ENCODE measurements around the gene WDR48.

The WDR48 gene

DNA sequence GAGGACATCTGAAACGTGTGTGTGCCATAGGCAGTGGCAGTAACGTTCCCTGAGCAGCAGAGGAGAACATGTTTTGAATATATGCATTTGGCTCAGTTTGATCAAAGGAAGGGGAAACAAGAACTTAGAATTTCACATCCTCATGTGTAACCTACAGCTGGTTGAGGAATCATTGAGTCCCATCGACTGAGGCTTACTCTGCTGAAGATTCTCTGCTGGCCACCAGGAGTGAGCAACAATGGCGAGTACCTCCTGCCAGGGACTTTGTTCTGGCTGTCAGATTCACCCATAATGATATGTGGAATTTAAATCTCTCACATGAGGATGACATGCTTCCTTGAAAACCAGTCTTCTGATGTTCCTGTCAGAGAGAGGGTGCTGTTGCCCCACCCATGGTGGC is 34.3 kb downstream of the WDR48 start:
- Mint-ChIP-seq H3K27me3 (ENCODE audit: low read depth) (no peaks in the 10 kb centered on the region), H3K36me3 (ENCODE audit: low read depth) (peaks cover 39% of the 10 kb centered on the region), H3K27ac (no peak overlapping the region), H3K9me3 (no peaks in the 10 kb centered on the region), H3K4me3 (no peak overlapping the region), H3K4me1 (ENCODE audit: low read depth) (peaks cover 12% of the 10 kb centered on the region)

DNA sequence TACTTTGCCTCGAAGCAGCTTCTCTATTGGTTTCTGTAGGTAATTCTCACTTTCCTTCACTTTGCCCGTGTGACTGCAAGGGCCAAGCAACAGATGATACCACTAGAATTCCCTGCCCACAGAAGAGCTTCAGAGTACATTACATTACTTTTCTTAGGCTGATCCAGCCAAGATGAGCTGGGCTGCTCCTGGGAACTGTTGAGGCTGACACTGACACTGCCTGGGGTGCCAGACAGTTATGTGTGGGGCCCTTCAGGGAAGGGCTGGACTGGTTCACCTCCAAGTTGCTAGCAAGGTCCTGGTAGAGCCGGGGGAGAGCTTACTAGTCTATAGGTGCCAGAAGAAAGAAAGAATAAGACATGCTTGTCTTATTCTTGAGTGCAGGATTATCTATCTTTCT is 36.6 kb downstream of the WDR48 start:
- H3K9me3 Mint-ChIP-seq = no peaks in the 10 kb centered on the region
- no peaks in the 10 kb centered on the region for H3K27me3 Mint-ChIP-seq (ENCODE audit: low read depth)
- H3K27ac Mint-ChIP-seq = no peak overlapping the region
- no peaks in the 10 kb centered on the region for H3K4me1 Mint-ChIP-seq (ENCODE audit: low read depth)
- H3K36me3 Mint-ChIP-seq (ENCODE audit: low read depth) = peaks cover 31% of the 10 kb centered on the region
- no peak overlapping the region for H3K4me3 Mint-ChIP-seq

DNA sequence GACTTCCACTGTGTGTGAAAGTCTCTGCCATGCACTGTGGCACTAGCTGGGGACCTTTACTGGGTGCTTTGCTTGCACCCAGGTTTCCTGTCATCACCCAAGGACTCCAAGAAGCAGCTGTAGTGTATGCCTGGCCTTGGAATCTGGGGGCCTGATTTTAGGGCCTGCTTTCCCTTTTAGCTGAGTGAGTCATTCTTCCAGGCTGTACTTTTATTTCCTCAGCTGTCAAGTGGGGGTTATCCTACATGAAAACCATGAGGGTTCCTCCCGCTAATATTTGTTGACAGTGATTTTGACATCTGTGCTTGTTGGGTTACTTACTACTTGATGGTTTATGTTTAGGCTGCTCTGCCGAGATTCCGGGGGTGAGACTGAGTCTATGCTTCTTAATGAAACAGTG is 37.1 kb downstream of the WDR48 start:
- Mint-ChIP-seq H3K36me3 (ENCODE audit: low read depth) (peaks cover 32% of the 10 kb centered on the region), H3K4me3 (no peak overlapping the region), H3K27ac (no peak overlapping the region), H3K9me3 (no peaks in the 10 kb centered on the region), H3K27me3 (ENCODE audit: low read depth) (no peaks in the 10 kb centered on the region), H3K4me1 (ENCODE audit: low read depth) (no peaks in the 10 kb centered on the region)

DNA sequence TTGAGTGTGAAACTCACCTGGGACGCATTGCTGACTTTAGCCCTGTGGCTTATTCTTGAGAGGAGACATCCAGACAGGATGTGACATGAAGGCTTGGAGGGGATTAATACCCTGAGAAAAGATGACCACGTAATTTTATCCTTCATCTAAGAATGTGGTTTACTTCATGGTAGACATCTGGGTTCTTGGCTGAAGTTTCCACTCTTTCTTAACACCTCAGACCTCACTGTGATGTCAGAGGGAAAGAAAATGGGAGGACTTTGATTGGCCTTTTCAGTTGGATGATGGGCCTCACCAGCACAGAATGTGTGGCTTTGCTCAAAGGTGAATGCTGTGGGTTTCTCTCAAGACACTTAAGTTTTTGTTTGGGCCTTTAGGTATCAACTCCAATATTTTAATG is 39.1 kb downstream of the WDR48 start:
- no peaks in the 10 kb centered on the region for H3K9me3 Mint-ChIP-seq
- H3K36me3 Mint-ChIP-seq (ENCODE audit: low read depth) = peaks cover 41% of the 10 kb centered on the region
- no peaks in the 10 kb centered on the region for H3K27me3 Mint-ChIP-seq (ENCODE audit: low read depth)
- no peaks in the 10 kb centered on the region for H3K4me1 Mint-ChIP-seq (ENCODE audit: low read depth)
- H3K4me3 Mint-ChIP-seq = no peak overlapping the region
- no peak overlapping the region for H3K27ac Mint-ChIP-seq

DNA sequence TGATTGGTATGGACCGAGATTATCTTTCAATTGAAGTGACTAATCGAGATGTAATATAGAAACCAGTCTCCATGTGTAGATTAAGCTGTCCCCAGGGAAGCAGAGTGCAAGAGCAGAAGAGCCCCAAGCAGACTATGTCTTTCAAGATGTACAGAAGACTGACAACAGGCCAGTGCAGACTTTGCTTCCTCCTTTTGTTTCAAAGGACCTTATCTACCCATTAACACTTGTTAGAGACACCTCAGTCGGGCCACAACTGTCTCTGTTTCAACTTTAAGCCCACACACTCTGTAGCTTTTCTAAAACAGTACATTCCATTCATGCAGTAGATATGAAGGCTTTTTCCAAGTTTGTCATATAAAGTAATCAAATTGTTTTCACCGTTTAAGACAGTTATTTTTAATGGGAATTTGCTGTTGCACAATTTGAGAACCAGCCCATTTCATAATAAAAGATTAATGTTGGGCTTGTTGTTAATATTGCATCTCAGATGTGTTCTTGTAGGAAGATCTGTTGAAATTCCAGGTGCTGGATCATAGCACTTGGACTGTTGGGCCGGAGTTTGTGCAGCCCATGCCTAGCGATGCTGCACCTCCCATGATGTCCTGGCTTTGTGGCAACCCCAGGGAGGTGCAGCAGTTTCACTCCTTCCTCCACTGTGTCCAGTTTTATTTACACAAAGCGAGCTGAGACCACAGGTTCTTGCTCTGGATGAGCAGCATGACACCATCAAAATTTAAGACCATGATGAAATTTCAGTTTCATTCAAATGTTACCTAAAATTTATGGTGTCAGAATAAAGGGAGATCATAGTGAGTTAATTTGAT is 43.2 kb downstream of the WDR48 start:
- Mint-ChIP-seq H3K27me3 (ENCODE audit: low read depth) (no peaks in the 10 kb centered on the region), H3K9me3 (no peaks in the 10 kb centered on the region), H3K27ac (no peak overlapping the region), H3K4me1 (ENCODE audit: low read depth) (no peaks in the 10 kb centered on the region), H3K36me3 (ENCODE audit: low read depth) (peaks cover 38% of the 10 kb centered on the region), H3K4me3 (no peak overlapping the region)

DNA sequence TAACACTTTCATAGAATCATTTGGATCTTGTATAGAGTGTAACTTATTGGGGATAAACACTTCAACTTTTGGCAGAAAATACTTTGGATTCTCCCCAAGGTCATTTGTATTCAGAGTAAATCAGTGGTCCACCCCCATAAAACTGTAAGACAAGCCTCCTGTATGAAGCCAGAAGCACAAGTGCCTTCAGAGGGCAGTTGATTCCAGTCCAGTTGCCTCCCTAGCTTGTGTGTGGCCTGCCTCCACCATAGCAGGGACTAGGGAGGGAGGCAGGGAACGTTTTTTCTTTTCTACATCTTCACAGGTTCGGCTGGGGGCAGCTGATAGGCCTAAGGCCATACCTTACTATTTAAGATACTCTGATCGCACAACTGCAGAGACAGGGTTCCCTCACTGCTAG is 44.0 kb downstream of the WDR48 start:
- Mint-ChIP-seq H3K4me1 (ENCODE audit: low read depth) (no peaks in the 10 kb centered on the region), H3K4me3 (no peak overlapping the region), H3K27ac (no peak overlapping the region), H3K36me3 (ENCODE audit: low read depth) (peaks cover 33% of the 10 kb centered on the region), H3K27me3 (ENCODE audit: low read depth) (no peaks in the 10 kb centered on the region), H3K9me3 (no peaks in the 10 kb centered on the region)

DNA sequence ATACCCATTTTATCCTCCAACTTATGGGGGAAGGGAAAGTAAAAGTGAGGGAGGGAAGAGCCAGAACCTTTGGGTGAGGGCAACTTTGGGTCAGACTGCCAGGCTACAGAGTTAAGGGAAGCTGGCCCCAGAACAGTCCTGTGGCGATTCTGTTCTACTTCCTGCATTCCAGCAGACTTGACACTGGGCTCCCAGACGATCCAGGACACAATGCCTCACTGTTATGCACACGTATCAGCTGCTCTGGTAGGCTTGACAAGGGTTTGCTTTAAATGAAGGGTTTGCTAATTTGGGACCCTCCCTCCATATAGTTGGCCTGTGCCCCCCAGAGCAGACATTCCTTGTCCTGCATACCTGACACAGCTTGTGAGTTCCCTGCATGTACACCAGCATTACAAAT is 45.0 kb downstream of the WDR48 start:
- H3K27ac Mint-ChIP-seq = no peak overlapping the region
- H3K4me1 Mint-ChIP-seq (ENCODE audit: low read depth) = peaks cover 6% of the 10 kb centered on the region
- H3K27me3 Mint-ChIP-seq (ENCODE audit: low read depth) = no peaks in the 10 kb centered on the region
- H3K4me3 Mint-ChIP-seq = no peak overlapping the region
- no peaks in the 10 kb centered on the region for H3K9me3 Mint-ChIP-seq
- H3K36me3 Mint-ChIP-seq (ENCODE audit: low read depth) = peaks cover 33% of the 10 kb centered on the region

DNA sequence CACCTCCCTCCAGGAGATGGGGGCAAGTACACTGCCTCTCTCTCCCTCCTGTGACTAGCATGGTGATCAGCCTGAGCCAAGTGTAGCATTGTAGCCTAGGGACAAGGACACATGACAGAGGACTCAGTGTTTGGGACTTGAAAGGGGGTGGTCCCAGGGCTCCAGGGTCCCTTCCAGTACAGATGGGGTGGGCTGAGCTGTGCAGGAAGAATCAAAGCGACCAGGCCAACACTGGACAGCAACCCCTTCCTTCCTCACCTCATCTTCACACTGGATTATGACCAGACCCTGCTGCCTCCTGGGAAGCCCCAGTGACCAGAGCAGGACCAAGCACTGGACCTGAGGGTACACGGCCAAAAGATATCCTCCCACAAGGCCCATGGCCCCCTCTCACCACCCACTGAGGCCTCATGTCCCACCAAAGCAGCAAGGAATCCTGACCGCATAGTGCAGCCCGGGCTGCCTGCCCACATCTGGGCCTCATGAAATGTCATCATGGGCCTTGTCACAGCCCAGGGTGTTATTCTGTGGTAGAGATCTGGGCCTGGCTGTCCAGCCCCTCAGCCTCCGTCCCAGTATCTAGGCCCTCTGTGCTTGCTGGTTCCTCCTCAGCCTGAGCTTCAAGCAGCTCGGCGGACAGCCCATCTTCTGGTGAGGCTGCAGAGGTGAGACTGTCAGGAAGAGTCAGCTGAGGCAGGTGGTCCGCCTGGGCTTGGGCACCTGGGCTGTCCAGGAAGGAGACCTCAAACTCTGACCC is 46.1 kb downstream of the WDR48 start:
- Mint-ChIP-seq H3K36me3 (ENCODE audit: low read depth) (peaks cover 29% of the 10 kb centered on the region), H3K4me1 (ENCODE audit: low read depth) (peaks cover 9% of the 10 kb centered on the region), H3K27me3 (ENCODE audit: low read depth) (no peaks in the 10 kb centered on the region), H3K27ac (no peak overlapping the region), H3K4me3 (no peak overlapping the region), H3K9me3 (no peaks in the 10 kb centered on the region)

DNA sequence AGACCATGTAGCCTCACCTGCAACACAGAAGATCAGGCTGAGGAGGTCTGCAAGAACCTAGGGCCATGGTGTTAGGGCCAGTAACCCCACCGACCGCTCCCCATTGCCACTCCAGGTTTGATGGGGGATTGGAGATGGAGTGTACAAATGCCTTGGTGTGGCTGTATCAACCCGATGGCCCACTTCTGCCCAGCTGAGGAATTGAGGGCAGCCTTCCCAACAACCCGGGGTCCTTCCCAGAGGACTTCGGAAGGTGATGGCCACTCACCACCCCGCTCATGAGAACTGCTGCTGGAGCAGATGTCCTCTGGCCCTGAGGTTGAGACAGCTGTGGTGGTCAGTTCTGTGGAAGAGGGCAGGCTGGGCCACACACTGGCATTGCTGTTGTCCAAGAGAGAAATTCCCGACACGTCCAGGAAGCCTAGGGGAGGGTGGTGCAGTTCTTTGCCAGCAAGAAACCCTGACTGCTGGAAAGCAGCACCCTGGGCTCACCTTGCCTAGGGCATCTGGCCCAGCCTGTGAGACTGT is 46.7 kb downstream of the WDR48 start:
- Mint-ChIP-seq H3K27ac (no peak overlapping the region), H3K36me3 (ENCODE audit: low read depth) (peaks cover 29% of the 10 kb centered on the region), H3K4me3 (no peak overlapping the region), H3K27me3 (ENCODE audit: low read depth) (no peaks in the 10 kb centered on the region), H3K9me3 (no peaks in the 10 kb centered on the region), H3K4me1 (ENCODE audit: low read depth) (peaks cover 14% of the 10 kb centered on the region)

DNA sequence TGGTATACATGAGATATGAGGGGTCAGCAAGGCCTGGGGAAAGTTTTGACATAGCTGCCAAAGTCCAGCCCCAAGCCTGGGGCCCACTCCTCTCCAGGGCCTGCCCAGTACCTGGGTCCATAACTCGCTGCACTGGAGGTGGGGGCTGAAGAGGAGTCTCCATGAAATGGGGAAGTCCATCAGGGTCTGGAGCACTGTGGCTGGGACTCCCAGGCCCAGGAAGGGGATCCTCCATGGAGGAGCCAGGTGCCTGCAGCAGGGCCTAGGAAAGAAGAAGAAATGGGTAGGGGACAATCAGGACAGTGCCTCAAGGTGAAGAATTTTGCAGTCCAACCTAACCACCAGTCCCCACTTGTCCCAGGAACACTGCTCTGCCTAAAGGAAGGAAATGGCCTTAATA is 47.4 kb downstream of the WDR48 start:
- H3K4me3 Mint-ChIP-seq = no peak overlapping the region
- peaks cover 16% of the 10 kb centered on the region for H3K4me1 Mint-ChIP-seq (ENCODE audit: low read depth)
- H3K27ac Mint-ChIP-seq = no peak overlapping the region
- peaks cover 22% of the 10 kb centered on the region for H3K36me3 Mint-ChIP-seq (ENCODE audit: low read depth)
- no peaks in the 10 kb centered on the region for H3K27me3 Mint-ChIP-seq (ENCODE audit: low read depth)
- no peaks in the 10 kb centered on the region for H3K9me3 Mint-ChIP-seq

DNA sequence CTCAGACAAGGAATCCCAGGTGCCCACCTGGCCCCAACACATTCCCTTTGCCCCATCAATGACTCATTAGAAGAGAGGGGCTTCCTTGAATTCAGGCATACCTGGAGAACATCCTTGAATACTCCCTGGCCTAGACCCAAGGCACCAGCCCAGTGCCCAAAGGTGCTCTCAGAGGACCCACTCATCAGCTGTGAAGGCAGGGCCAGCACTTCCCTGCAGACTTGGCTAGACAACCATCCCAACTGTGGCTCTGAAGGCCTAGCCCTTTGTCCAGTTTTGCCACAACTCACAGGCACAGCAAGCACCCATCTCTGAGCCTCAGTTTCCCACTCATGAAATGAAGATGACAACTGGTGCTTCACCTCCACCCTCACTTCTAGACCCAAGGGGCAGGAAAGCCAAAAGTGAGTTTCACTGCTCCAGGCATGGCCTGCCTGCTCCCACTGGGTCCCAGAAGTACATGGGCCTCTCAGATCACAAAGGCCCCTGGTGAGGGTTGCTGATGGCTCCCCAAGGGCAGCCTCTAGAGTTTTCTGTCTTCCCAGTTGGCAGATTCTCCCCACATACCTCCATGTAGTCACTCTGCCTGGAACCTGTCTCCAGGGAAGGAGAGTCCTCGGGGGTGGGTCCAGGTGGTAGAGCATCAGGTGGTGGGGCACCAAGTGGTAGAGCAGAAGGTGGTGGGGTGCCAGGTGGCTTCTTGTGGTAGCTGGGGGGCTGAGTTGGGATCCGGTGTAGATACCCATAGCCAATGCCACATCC is 48.1 kb downstream of the WDR48 start:
- Mint-ChIP-seq H3K4me1 (ENCODE audit: low read depth) (peaks cover 17% of the 10 kb centered on the region), H3K27me3 (ENCODE audit: low read depth) (no peaks in the 10 kb centered on the region), H3K27ac (no peak overlapping the region), H3K4me3 (no peak overlapping the region), H3K9me3 (no peaks in the 10 kb centered on the region), H3K36me3 (ENCODE audit: low read depth) (peaks cover 18% of the 10 kb centered on the region)

DNA sequence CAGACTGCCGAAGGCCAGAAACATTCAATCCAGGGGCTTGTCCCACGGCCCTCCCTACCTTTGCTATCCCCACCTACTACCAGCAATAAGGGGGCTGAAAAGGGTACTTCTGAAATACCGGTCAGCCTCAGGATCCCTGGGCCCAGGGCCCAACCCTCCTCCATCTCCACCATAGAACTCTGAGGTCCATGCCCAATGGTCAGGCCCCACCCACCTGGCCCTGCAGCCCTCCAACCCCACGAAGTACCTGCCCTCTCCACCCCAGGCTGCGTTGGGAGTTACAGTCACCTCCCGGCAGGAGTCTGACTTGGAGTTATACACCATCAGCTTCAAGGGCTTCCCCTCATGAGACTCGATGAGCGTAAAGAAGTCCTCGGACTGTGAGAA is 48.7 kb downstream of the WDR48 start:
- H3K27me3 Mint-ChIP-seq (ENCODE audit: low read depth) = no peaks in the 10 kb centered on the region
- H3K9me3 Mint-ChIP-seq = no peaks in the 10 kb centered on the region
- H3K4me1 Mint-ChIP-seq (ENCODE audit: low read depth) = peaks cover 22% of the 10 kb centered on the region
- H3K36me3 Mint-ChIP-seq (ENCODE audit: low read depth) = peaks cover 12% of the 10 kb centered on the region
- no peak overlapping the region for H3K4me3 Mint-ChIP-seq
- no peak overlapping the region for H3K27ac Mint-ChIP-seq

DNA sequence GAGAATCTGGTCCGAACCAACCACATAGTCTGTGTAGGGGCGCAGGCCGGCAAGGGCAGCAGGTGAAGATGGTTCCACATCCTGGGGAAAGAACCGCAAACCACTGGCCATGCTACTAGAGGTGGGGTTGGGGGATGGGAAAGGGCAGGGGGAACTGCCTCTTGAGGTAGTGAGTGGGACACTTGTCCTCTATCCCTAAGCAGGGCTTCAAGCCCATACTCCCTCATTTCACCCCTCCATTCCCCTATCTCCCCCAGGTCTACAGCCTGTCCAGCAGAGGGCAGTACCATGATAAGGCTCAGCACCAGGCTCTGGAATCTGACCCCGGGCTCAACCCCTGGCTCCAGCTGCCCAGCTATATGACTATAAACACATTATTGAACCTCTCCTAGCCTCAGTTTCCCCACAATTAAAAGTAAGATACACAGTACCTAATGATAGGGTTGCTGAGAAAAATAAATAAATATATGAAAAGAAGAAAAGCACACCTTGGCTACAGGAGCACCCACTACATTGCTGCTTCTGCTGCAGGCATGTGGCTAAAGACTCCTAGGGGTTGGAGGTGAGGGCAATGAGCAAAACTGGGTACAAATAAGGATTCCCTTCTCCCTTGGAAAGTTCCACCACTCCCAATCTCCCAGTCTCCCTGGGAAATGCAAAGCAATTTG is 49.3 kb downstream of the WDR48 start:
- Mint-ChIP-seq H3K27ac (no peak overlapping the region), H3K36me3 (ENCODE audit: low read depth) (peaks cover 11% of the 10 kb centered on the region), H3K4me3 (no peak overlapping the region)

More for the DNA sequence above, 49.3 kb downstream of the WDR48 start:
- Mint-ChIP-seq H3K27me3 (ENCODE audit: low read depth) (peaks cover 4% of the 10 kb centered on the region), H3K9me3 (no peaks in the 10 kb centered on the region), H3K4me1 (ENCODE audit: low read depth) (peaks cover 28% of the 10 kb centered on the region)
